Right lobe of liver (tissue), 4 donors: Measurements from ENCODE around the gene ZNF860.

ENCODE experiments used
- POLR2A ChIP-seq: fragments of 450-650 bp; IDR thresholded peaks from one replicate; pipeline ENCODE4 v1.6.1; 2017; ENCODE audit warnings: antibody characterized with exemption, mild to moderate bottlenecking
- TF ChIP-seq, protein P1 (sequence below), 4 donors: fragments of 200-600 bp in 3 of 4; fragments of 450-650 bp in 1 of 4; IDR thresholded peaks; one replicate each; pipeline versions ENCODE4 v1.5.1 to v1.8.0; 2016 to 2022; ENCODE audit warnings: antibody characterized with exemption in 4 of 4, mild to moderate bottlenecking in 2 of 4
- donor health status: DM: no; HTN: no; CAD: no.
- donor health status: DM: no; HTN: no; CAD: no.
- donor health status: DM: no; HTN: yes; CAD: no.

DNA sequence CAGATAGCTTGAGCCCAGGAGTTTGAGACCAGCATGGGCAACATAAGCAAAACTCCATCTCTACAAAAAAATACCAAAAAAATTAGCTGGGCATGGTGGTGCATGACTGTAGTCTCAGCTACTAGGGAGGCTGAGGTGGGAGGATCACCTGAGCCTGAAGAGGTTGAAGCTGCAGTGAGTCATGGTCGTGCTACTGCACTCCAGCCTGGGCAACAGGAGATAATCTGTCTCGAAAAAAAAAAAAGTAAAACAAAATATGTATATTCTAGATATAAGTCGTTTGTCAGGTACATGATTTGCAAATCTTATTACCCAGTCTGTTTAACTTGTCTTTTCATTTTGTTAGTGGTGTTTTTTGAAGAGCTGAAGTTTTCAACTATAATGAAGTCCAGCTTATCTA lies 40.2 kb downstream of the ZNF860 start:
- TF ChIP-seq, protein P1, sequence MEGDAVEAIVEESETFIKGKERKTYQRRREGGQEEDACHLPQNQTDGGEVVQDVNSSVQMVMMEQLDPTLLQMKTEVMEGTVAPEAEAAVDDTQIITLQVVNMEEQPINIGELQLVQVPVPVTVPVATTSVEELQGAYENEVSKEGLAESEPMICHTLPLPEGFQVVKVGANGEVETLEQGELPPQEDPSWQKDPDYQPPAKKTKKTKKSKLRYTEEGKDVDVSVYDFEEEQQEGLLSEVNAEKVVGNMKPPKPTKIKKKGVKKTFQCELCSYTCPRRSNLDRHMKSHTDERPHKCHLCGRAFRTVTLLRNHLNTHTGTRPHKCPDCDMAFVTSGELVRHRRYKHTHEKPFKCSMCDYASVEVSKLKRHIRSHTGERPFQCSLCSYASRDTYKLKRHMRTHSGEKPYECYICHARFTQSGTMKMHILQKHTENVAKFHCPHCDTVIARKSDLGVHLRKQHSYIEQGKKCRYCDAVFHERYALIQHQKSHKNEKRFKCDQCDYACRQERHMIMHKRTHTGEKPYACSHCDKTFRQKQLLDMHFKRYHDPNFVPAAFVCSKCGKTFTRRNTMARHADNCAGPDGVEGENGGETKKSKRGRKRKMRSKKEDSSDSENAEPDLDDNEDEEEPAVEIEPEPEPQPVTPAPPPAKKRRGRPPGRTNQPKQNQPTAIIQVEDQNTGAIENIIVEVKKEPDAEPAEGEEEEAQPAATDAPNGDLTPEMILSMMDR (IDR thresholded peaks at IDR 0.05), result no peak
- TF ChIP-seq POLR2A, result no peak
